ENCODE results near the gene MYO1E.

- TF ChIP-seq CTCF (IDR thresholded peaks at IDR 0.05; ENCODE audit: insufficient read depth, low read length, poor library complexity, severe bottlenecking) (no peak), EZH2phosphoT487 (conservative IDR thresholded peaks at IDR 0.05; ENCODE audit: low read length) (no peak)
These were observed 177.9 kb downstream of the MYO1E start for GRCh38 chr15:59194639-59195325.
